Activated T-cell treated with anti-CD3 and anti-CD28 coated beads, Interleukin-2, amount 50 U/mL, for 24 hours (primary cell): ENCODE measurements around the gene IFIH1.

Experiments
- DNase-seq: peaks from one replicate; pipeline ENCODE4 v3.0.0-alpha.2; 2020
- H3K27ac Mint-ChIP-seq: 2 replicates; pipeline ENCODE4 v1.8.0; 2020; ENCODE audit warnings: mild to moderate bottlenecking, mixed read lengths
- H3K27me3 Mint-ChIP-seq: 2 replicates; pipeline ENCODE4 v1.8.0; 2020; ENCODE audit warnings: mixed read lengths
- H3K36me3 Mint-ChIP-seq: 2 replicates; pipeline ENCODE4 v1.8.0; 2020; ENCODE audit warnings: low read depth, mixed read lengths
- H3K4me1 Mint-ChIP-seq: 2 replicates; pipeline ENCODE4 v1.8.0; 2020; ENCODE audit warnings: low read depth, mixed read lengths
- H3K4me3 Mint-ChIP-seq: 2 replicates; pipeline ENCODE4 v1.8.0; 2020; ENCODE audit warnings: mild to moderate bottlenecking, moderate library complexity, mixed read lengths
- H3K9me3 Mint-ChIP-seq: 2 replicates; pipeline ENCODE4 v1.8.0; 2020; ENCODE audit warnings: mixed read lengths

Gene IFIH1

GRCh38 chr2:162295009-162295408, 23.5 kb downstream of the IFIH1 start:
- H3K4me1 Mint-ChIP-seq: peaks cover 2% of the 10 kb centered on the region
- no peak overlapping the region for H3K27ac Mint-ChIP-seq
- H3K9me3 Mint-ChIP-seq: no peaks in the 10 kb centered on the region
- H3K27me3 Mint-ChIP-seq: no peaks in the 10 kb centered on the region
- peaks cover 22% of the 10 kb centered on the region for H3K36me3 Mint-ChIP-seq
- no peak overlapping the region for H3K4me3 Mint-ChIP-seq
- no peak for DNase-seq

DNA sequence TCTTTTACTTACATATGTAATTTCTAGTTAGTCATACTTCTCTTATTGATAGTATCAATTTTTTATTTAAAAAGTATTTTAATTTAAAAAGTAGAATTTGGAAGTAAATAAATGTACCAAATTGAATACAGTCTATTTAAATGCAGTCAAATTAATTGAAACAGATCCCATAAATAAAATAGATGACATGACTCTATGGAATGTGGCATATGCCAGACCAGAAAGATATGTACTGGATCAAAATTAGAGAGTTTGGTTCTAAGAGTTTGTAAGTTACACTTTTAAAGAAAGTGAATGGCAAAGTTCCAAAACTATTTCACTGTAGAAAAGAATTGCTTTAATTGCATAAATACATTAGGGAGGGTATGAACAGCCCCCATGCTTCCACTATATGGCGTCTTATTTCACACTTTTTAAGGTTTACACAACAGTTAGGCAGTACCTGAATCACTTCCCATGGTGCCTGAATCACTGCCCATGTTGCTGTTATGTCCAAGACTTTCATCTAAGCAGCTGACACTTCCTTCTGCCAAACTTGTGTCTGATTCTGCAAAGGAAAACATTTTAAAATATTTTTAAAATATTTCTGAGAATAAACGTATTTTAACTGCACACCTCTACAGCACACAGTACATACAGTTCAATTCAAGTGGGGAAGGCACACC, 25.2 kb downstream of the IFIH1 start:
- Mint-ChIP-seq H3K4me1 (peaks cover 2% of the 10 kb centered on the region), H3K27ac (no peak overlapping the region), H3K9me3 (no peaks in the 10 kb centered on the region), H3K27me3 (no peaks in the 10 kb centered on the region), H3K36me3 (peaks cover 25% of the 10 kb centered on the region), H3K4me3 (no peak overlapping the region)
- no peak for DNase-seq

GRCh38 chr2:162291748-162292147, 26.7 kb downstream of the IFIH1 start:
- no peak overlapping the region for H3K27ac Mint-ChIP-seq
- H3K9me3 Mint-ChIP-seq: no peaks in the 10 kb centered on the region
- no peak for DNase-seq
- no peak overlapping the region for H3K4me3 Mint-ChIP-seq
- H3K4me1 Mint-ChIP-seq: peaks cover 2% of the 10 kb centered on the region
- H3K27me3 Mint-ChIP-seq: no peaks in the 10 kb centered on the region
- H3K36me3 Mint-ChIP-seq: peaks cover 36% of the 10 kb centered on the region

DNA sequence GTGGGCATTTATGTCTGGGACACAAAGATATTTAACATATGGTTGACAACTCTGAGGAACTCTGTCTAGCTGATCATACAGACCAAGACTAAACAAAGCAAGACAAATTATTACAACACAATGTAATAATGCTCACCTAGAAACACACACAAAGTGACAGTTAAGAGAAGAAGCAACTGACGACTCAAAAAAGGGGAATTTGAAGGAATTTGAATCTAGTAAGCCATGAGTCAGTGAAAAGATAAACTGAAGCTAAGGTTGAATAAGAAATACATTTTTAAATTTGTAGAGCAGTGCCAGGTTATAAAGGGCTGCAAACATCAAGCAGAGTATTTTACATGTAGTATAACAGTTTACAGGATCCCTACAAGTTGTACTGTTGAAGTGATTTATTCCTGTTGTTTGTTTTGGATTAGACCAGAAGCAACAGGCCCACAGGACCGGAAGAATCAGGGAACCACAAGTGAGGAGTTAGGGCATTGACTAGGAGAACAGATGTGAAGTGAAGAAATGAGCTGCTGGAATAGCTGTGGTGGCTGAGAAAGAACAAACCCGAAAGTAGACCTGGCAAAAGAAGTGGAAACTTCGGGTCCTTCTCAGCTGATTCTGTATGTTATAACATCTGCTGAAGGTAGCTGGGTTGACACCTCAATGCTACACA, 35.6 kb downstream of the IFIH1 start:
- no peaks in the 10 kb centered on the region for H3K9me3 Mint-ChIP-seq
- no peak overlapping the region for H3K27ac Mint-ChIP-seq
- H3K36me3 Mint-ChIP-seq: peaks cover 86% of the 10 kb centered on the region
- DNase-seq: no peak
- no peaks in the 10 kb centered on the region for H3K4me1 Mint-ChIP-seq
- H3K27me3 Mint-ChIP-seq: no peaks in the 10 kb centered on the region
- H3K4me3 Mint-ChIP-seq: no peak overlapping the region

DNA sequence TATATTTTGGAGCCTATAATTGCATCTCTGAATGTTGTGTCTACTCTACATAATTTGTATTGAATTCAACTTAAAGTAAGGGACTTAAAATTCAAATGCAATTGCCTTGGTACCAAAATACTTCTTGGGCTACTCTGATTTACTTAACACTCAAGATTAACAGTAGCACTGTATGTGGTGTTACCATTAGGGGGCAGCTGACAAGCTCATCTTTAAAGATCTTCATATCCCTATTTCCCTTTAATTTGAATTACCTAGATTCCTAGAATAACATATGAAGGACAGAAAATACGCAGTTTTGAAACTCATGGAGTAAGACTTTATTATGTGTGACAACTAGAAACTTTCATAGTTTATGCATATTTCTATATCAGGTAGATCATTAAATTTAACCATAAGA, 37.8 kb downstream of the IFIH1 start:
- Mint-ChIP-seq H3K27me3 (no peaks in the 10 kb centered on the region), H3K4me1 (peaks cover 3% of the 10 kb centered on the region), H3K36me3 (peaks cover 89% of the 10 kb centered on the region), H3K27ac (no peak overlapping the region), H3K4me3 (no peak overlapping the region), H3K9me3 (no peaks in the 10 kb centered on the region)
- no peak for DNase-seq

DNA sequence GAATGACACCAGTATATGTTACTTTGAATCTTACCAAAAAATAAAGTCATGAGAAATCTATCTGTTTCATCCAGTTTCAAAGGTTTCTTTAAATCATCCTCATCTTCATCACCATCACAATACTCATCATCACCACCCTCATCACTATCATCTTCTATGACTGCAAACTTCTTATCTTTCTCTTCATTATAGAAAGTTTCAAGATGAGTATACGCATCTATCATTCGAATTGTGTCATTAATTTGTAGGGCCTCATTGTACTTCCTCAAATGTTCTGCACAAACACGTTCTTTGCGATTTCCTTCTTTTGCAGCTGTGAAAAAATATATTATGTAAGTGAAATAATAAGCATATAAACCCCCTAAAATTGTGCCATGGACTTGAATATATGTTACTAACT, 41.1 kb downstream of the IFIH1 start:
- no peaks in the 10 kb centered on the region for H3K27me3 Mint-ChIP-seq
- peaks cover 84% of the 10 kb centered on the region for H3K36me3 Mint-ChIP-seq
- no peak overlapping the region for H3K27ac Mint-ChIP-seq
- no peaks in the 10 kb centered on the region for H3K9me3 Mint-ChIP-seq
- no peak for DNase-seq
- no peak overlapping the region for H3K4me3 Mint-ChIP-seq
- peaks cover 3% of the 10 kb centered on the region for H3K4me1 Mint-ChIP-seq

GRCh38 chr2:162267996-162268395, 50.5 kb downstream of the IFIH1 start:
- Mint-ChIP-seq H3K9me3 (no peaks in the 10 kb centered on the region), H3K27ac (no peak overlapping the region), H3K36me3 (peaks cover 75% of the 10 kb centered on the region), H3K4me3 (no peak overlapping the region), H3K4me1 (no peaks in the 10 kb centered on the region), H3K27me3 (no peaks in the 10 kb centered on the region)
- DNase-seq: no peak

- H3K27ac Mint-ChIP-seq: no peak overlapping the region
Measured at GRCh38 chr2:162267496-162267895, 51.0 kb downstream of the IFIH1 start.

DNA sequence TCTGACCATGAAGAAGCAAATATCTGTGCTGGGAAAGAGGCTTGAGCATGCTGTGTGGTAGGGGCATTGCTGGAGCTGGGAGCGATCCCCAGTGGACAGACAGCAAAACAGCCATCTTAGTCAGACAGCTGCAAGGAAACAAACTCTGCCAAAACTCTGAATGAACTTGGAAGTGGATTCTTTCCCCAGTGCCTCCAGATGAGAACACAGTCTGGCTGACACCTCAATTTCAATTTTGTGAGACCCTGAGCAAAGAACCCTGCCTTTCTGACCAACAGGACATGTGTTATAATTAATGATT, 52.1 kb downstream of the IFIH1 start:
- no peak overlapping the region for H3K27ac Mint-ChIP-seq
- H3K4me1 Mint-ChIP-seq: peaks cover 7% of the 10 kb centered on the region
- no peaks in the 10 kb centered on the region for H3K9me3 Mint-ChIP-seq
- no peaks in the 10 kb centered on the region for H3K27me3 Mint-ChIP-seq
- DNase-seq: no peak
- H3K4me3 Mint-ChIP-seq: no peak overlapping the region
- peaks cover 60% of the 10 kb centered on the region for H3K36me3 Mint-ChIP-seq

More at GRCh38 chr2:162267496-162267895, 51.0 kb downstream of the IFIH1 start:
- peaks cover 71% of the 10 kb centered on the region for H3K36me3 Mint-ChIP-seq
- no peak for DNase-seq
- no peaks in the 10 kb centered on the region for H3K4me1 Mint-ChIP-seq
- no peaks in the 10 kb centered on the region for H3K27me3 Mint-ChIP-seq
- no peaks in the 10 kb centered on the region for H3K9me3 Mint-ChIP-seq
- no peak overlapping the region for H3K4me3 Mint-ChIP-seq

GRCh38 chr2:162265666-162266459, 52.6 kb downstream of the IFIH1 start:
- H3K4me1 Mint-ChIP-seq: peaks cover 12% of the 10 kb centered on the region
- no peaks in the 10 kb centered on the region for H3K27me3 Mint-ChIP-seq
- peaks cover 55% of the 10 kb centered on the region for H3K36me3 Mint-ChIP-seq
- H3K27ac Mint-ChIP-seq: no peak overlapping the region
- DNase-seq: no peak
- H3K4me3 Mint-ChIP-seq: no peak overlapping the region
- no peaks in the 10 kb centered on the region for H3K9me3 Mint-ChIP-seq

- H3K9me3 Mint-ChIP-seq: no peaks in the 10 kb centered on the region
- H3K4me1 Mint-ChIP-seq: peaks cover 12% of the 10 kb centered on the region
- peak overlapping the region; percentile 22 for H3K27ac Mint-ChIP-seq
- peaks cover 4% of the 10 kb centered on the region for H3K27me3 Mint-ChIP-seq
- DNase-seq: no peak
- H3K36me3 Mint-ChIP-seq: peaks cover 12% of the 10 kb centered on the region
- H3K4me3 Mint-ChIP-seq: no peak overlapping the region
Measured at GRCh38 chr2:162261032-162261945, 57.2 kb downstream of the IFIH1 start.

- no peak for DNase-seq
- Mint-ChIP-seq H3K36me3 (no peaks in the 10 kb centered on the region), H3K9me3 (no peaks in the 10 kb centered on the region), H3K4me1 (peaks cover 12% of the 10 kb centered on the region), H3K27ac (no peak overlapping the region), H3K4me3 (no peak overlapping the region), H3K27me3 (peaks cover 4% of the 10 kb centered on the region)
Measured at GRCh38 chr2:162258686-162259085, 59.8 kb downstream of the IFIH1 start.

- no peak overlapping the region for H3K4me3 Mint-ChIP-seq
- H3K27me3 Mint-ChIP-seq: peaks cover 4% of the 10 kb centered on the region
- no peak for DNase-seq
- H3K36me3 Mint-ChIP-seq: no peaks in the 10 kb centered on the region
- H3K27ac Mint-ChIP-seq: no peak overlapping the region
- H3K9me3 Mint-ChIP-seq: no peaks in the 10 kb centered on the region
- peaks cover 12% of the 10 kb centered on the region for H3K4me1 Mint-ChIP-seq
Measured at GRCh38 chr2:162258169-162258568, 60.3 kb downstream of the IFIH1 start.

DNA sequence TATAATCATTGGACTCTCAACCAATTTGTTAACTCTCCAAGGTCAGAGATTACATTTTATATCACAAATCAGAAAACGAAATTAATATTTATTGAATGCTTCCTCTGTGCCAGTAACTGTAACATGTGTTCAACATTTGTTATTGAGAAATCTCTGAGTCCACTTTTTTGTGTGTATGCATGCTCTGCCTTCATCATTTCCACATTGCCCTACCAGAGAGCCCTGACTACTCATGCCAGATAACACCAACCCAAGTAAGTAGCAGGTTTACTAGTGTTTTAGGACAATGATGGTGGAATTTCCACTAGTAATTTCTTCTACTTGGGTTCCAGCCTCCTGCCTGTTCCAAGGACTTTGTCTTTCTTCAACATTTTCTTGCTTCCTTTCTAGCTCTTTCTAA, 61.1 kb downstream of the IFIH1 start:
- H3K4me1 Mint-ChIP-seq: peaks cover 12% of the 10 kb centered on the region
- no peaks in the 10 kb centered on the region for H3K9me3 Mint-ChIP-seq
- H3K4me3 Mint-ChIP-seq: no peak overlapping the region
- DNase-seq: no peak
- no peaks in the 10 kb centered on the region for H3K36me3 Mint-ChIP-seq
- H3K27ac Mint-ChIP-seq: no peak overlapping the region
- H3K27me3 Mint-ChIP-seq: peaks cover 4% of the 10 kb centered on the region
